Thoracic aorta (tissue), 2 donors: ENCODE measurements around the gene PWWP2A. TPM values are rescaled to one million over a fixed set of nuclear protein-coding genes. Genes with fewer than 3 reads are reported as not detected.

Experiments used
- ATAC-seq: fragments of 150-250 bp; one replicate; pipeline ENCODE4 v1.8.0; 2017; ENCODE audit warnings: low read depth; ENCODE audit not compliant: insufficient number of reproducible peaks, low FRiP score
- DNase-seq: peaks from one replicate; pipeline ENCODE4 v3.0.0-alpha.2; 2020; ENCODE audit warnings: low spot score
- H3K27ac ChIP-seq, 2 donors: fragments of 200-600 bp; sonication (generic); 1 replicate in 1 of 2; 2 replicates in 1 of 2; pipeline ENCODE4 v1.5.1; 2016; ENCODE audit warnings: mild to moderate bottlenecking in 2 of 2, moderate library complexity in 2 of 2
- H3K27me3 ChIP-seq: fragments of 200-600 bp; sonication (generic); replicated peaks from 2 replicates; pipeline ENCODE4 v1.6.0; 2016; ENCODE audit warnings: mild to moderate bottlenecking; ENCODE audit not compliant: insufficient read depth
- H3K36me3 ChIP-seq: fragments of 200-600 bp; sonication (generic); one replicate; pipeline ENCODE4 v1.5.1; 2016
- H3K4me1 ChIP-seq, 2 donors: fragments of 200-600 bp; sonication (generic); 1 replicate in 1 of 2; 2 replicates in 1 of 2; pipeline versions ENCODE4 v1.5.1 to v1.6.0; 2016; ENCODE audit warnings: low read depth in 2 of 2, mild to moderate bottlenecking in 1 of 2; ENCODE audit not compliant: control insufficient read depth in 1 of 2
- H3K4me3 ChIP-seq: fragments of 200-600 bp; sonication (generic); 2 replicates; pipeline ENCODE4 v1.5.1; 2016; ENCODE audit warnings: mild to moderate bottlenecking
- H3K9me3 ChIP-seq: fragments of 200-600 bp; sonication (generic); 2 replicates; pipeline ENCODE4 v1.5.1; 2016
- CTCF ChIP-seq: fragments of 200-600 bp; sonication (generic); IDR thresholded peaks from one replicate; pipeline ENCODE4 v1.5.1; 2019; ENCODE audit warnings: antibody characterized with exemption
- total RNA-seq, 2 donors: library from RNA; depleted of rRNA; stranded (reverse); fragments of >200 nt; gene quantifications; one replicate each; pipeline versions ENCODE4 v1.1.0 to v1.2.3, GENCODE V29; 2016

The PWWP2A gene
- total RNA-seq, 2 donors from 2014 or later = 41.7 to 46.2 TPM

GRCh38 chr5:160064995-160065614 is 54.1 kb downstream of the PWWP2A start:
- peaks cover 37% of the 10 kb centered on the region for H3K36me3 ChIP-seq
- TF ChIP-seq CTCF = no peak
- no peak for DNase-seq

GRCh38 chr5:160064417-160064810 is 54.8 kb downstream of the PWWP2A start:
- no peak for TF ChIP-seq CTCF
- Histone ChIP-seq H3K9me3 (no peaks in the 10 kb centered on the region), H3K4me1 (peaks cover 0 to 3% of the 10 kb centered on the region in 2 donors), H3K27me3 (no peaks in the 10 kb centered on the region), H3K27ac (no peak overlapping the region), H3K36me3 (peaks cover 39% of the 10 kb centered on the region), H3K4me3 (no peak overlapping the region)
- no peak for ATAC-seq
- no peak for DNase-seq

More at GRCh38 chr5:160064995-160065614, 54.1 kb downstream of the PWWP2A start:
- Histone ChIP-seq H3K9me3 (no peaks in the 10 kb centered on the region), H3K27ac (no peak overlapping the region), H3K27me3 (no peaks in the 10 kb centered on the region), H3K4me3 (no peak overlapping the region), H3K4me1 (peaks cover 0 to 3% of the 10 kb centered on the region in 2 donors)
- ATAC-seq = no peak

GRCh38 chr5:160061770-160062169 is 57.5 kb downstream of the PWWP2A start:
- H3K27ac ChIP-seq = no peak overlapping the region
- ATAC-seq (no peak), DNase-seq (no peak)
- no peaks in the 10 kb centered on the region for H3K9me3 ChIP-seq
- no peak overlapping the region for H3K4me3 ChIP-seq
- no peaks in the 10 kb centered on the region for H3K27me3 ChIP-seq
- TF ChIP-seq CTCF = no peak
- H3K36me3 ChIP-seq = peaks cover 49% of the 10 kb centered on the region
- H3K4me1 ChIP-seq = peaks cover 0 to 3% of the 10 kb centered on the region in 2 donors

GRCh38 chr5:160060001-160060400 is 59.2 kb downstream of the PWWP2A start:
- Histone ChIP-seq H3K4me3 (no peak overlapping the region), H3K4me1 (peaks cover 0 to 3% of the 10 kb centered on the region in 2 donors), H3K36me3 (peaks cover 58% of the 10 kb centered on the region), H3K9me3 (no peaks in the 10 kb centered on the region), H3K27ac (no peak overlapping the region), H3K27me3 (no peaks in the 10 kb centered on the region)
- ATAC-seq (no peak), DNase-seq (no peak)
- TF ChIP-seq CTCF = no peak

GRCh38 chr5:160057256-160057655 is 62.0 kb downstream of the PWWP2A start:
- no peaks in the 10 kb centered on the region for H3K27me3 ChIP-seq
- ATAC-seq = no peak
- H3K36me3 ChIP-seq = peaks cover 57% of the 10 kb centered on the region
- H3K4me3 ChIP-seq = no peak overlapping the region
- DNase-seq = no peak
- no peaks in the 10 kb centered on the region for H3K9me3 ChIP-seq
- H3K27ac ChIP-seq = no peak overlapping the region
- no peaks in the 10 kb centered on the region for H3K4me1 ChIP-seq
- no peak for TF ChIP-seq CTCF
